ENCODE measurements around the gene TEKT3. TPM values are rescaled to one million over a fixed set of nuclear protein-coding genes. Genes with fewer than 3 reads are reported as not detected.

The TEKT3 gene
- total and polyA plus RNA-seq, 9 of the 15 experiments (the other 6 are each of a cell fraction or from before 2014, with no cell fraction given): not detected

GRCh38 chr17:15351925-15352324 is 10.5 kb upstream of the TEKT3 start:
- Histone ChIP-seq H3K4me3 (no peak overlapping the region), H3K79me2 (ENCODE audit: control insufficient read depth, insufficient read depth, low read length) (no peaks in the 10 kb centered on the region), H3K36me3 (ENCODE audit: control insufficient read depth, insufficient read depth, low read length) (no peaks in the 10 kb centered on the region), H4K20me1 (replicated peaks; ENCODE audit: control insufficient read depth, insufficient read depth, low read length) (no peaks in the 10 kb centered on the region), H3K27ac (ENCODE audit: extremely low read depth, low read depth, low read length) (no peak overlapping the region), H3K9me3 (replicated peaks; ENCODE audit: control insufficient read depth, insufficient read depth, low read depth, low read length) (no peaks in the 10 kb centered on the region), H3K27me3 (ENCODE audit: control insufficient read depth in 2 of 2, insufficient read depth in 2 of 2, low read length in 2 of 2) (peaks cover 0 to 6% of the 10 kb centered on the region in 2 experiments; a peak in 1 of 5 replicates), H3K9me1 (ENCODE audit: control insufficient read depth, insufficient read depth, low read length) (no peaks in the 10 kb centered on the region), H2AFZ (ENCODE audit: low read depth, low read length) (no peak overlapping the region), H3K9ac (ENCODE audit: insufficient read depth in 1 of 2, low read depth in 2 of 2, low read length in 2 of 2) (no peak overlapping the region), H3K4me1 (replicated peaks in 1 of 2; ENCODE audit: control insufficient read depth in 2 of 2, insufficient read depth in 2 of 2, low read length in 2 of 2) (no peaks in the 10 kb centered on the region), H3K4me2 (ENCODE audit: insufficient read depth, low read length) (no peak overlapping the region)
- ChIA-PET POLR2A (interaction anchor here (0.9 kb wide), 1 partner anchor 10 kb away, joined by 3 read pairs; no protein-coding TSS in a partner anchor), CTCF (ENCODE audit: low intra/inter-chr PET ratio) (no interaction called here)
- intact Hi-C loops (cut with micrococcal nuclease): no loop called here
- BruUV-seq (replicated peaks): no TSS peak
- in situ Hi-C loops (cut with MboI): no loop called here
- DNase-seq (ENCODE audit: extremely low read depth in 1 of 4, low spot score in 3 of 4): no peak
- no peak for FAIRE-seq
- no peak for ATAC-seq
- 0% methylated on average over 3 of the region's 3 CpGs for WGBS (ENCODE audit: insufficient coverage, low coverage, missing lambda C conversion rate)
- TF ChIP-seq ZNF395 (CRISPR knock-in tag; IDR thresholded peaks at IDR 0.05) (no peak), ZSCAN29 (IDR thresholded peaks at IDR 0.05) (no peak), MYNN (IDR thresholded peaks at IDR 0.05) (no peak), MYNN (CRISPR knock-in tag; IDR thresholded peaks at IDR 0.05) (no peak), POLR2G (IDR thresholded peaks at IDR 0.05; ENCODE audit: low read depth, low read length) (no peak), ETV6 (IDR thresholded peaks at IDR 0.05; ENCODE audit: borderline replicate concordance in 1 of 2, low read depth in 2 of 2, low read length in 1 of 2) (no peak), ETV6 (CRISPR knock-in tag; IDR thresholded peaks at IDR 0.05; ENCODE audit: borderline replicate concordance) (no peak), ZNF121 (CRISPR knock-in tag; conservative IDR thresholded peaks at IDR 0.05) (no peak), NCOR1 (IDR thresholded peaks at IDR 0.05) (no peak), GATA2 (CRISPR knock-in tag; IDR thresholded peaks at IDR 0.05) (no peak), MNT (conservative IDR thresholded peaks at IDR 0.05) (no peak), ZNF41 (CRISPR knock-in tag; conservative IDR thresholded peaks at IDR 0.05) (no peak), ZBTB7A (IDR thresholded peaks at IDR 0.05; ENCODE audit: borderline replicate concordance, control insufficient read depth, low read depth, low read length) (no peak)
- TF ChIP-seq, protein P1, sequence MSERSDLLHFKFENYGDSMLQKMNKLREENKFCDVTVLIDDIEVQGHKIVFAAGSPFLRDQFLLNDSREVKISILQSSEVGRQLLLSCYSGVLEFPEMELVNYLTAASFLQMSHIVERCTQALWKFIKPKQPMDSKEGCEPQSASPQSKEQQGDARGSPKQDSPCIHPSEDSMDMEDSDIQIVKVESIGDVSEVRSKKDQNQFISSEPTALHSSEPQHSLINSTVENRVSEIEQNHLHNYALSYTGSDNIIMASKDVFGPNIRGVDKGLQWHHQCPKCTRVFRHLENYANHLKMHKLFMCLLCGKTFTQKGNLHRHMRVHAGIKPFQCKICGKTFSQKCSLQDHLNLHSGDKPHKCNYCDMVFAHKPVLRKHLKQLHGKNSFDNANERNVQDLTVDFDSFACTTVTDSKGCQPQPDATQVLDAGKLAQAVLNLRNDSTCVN (CRISPR knock-in tag; IDR thresholded peaks at IDR 0.05): no peak
- TF ChIP-seq, protein P2, sequence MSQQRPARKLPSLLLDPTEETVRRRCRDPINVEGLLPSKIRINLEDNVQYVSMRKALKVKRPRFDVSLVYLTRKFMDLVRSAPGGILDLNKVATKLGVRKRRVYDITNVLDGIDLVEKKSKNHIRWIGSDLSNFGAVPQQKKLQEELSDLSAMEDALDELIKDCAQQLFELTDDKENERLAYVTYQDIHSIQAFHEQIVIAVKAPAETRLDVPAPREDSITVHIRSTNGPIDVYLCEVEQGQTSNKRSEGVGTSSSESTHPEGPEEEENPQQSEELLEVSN (IDR thresholded peaks at IDR 0.05; ENCODE audit: borderline replicate concordance in 1 of 2, extremely low read depth in 1 of 2, insufficient read depth in 1 of 2, insufficient read length in 1 of 2, low read depth in 1 of 2, low read length in 1 of 2, poor library complexity in 1 of 2, severe bottlenecking in 1 of 2): no peak

All from K562 (cell line).